ENCODE data around the gene BNC2.

DNA sequence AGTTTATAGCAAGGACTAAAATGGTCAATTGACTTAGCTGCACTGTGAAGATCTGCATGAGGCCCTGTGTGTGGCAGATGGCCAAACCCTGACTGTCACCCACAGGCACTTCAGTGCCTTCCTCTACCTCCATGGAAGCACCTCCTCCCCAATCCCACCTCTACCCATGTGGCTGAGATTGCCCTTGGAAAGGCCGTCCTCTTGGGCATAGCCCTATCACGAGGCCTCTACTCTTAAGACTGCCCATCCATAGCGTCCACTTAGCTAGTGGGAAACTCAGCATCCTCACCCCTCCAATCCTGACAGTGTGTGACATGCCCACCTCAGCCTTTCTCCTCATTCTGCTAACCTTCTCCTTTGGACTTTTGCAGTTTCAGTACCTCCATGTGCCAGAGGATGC, 510.2 kb downstream of the BNC2 start:
- TF ChIP-seq, protein P1, sequence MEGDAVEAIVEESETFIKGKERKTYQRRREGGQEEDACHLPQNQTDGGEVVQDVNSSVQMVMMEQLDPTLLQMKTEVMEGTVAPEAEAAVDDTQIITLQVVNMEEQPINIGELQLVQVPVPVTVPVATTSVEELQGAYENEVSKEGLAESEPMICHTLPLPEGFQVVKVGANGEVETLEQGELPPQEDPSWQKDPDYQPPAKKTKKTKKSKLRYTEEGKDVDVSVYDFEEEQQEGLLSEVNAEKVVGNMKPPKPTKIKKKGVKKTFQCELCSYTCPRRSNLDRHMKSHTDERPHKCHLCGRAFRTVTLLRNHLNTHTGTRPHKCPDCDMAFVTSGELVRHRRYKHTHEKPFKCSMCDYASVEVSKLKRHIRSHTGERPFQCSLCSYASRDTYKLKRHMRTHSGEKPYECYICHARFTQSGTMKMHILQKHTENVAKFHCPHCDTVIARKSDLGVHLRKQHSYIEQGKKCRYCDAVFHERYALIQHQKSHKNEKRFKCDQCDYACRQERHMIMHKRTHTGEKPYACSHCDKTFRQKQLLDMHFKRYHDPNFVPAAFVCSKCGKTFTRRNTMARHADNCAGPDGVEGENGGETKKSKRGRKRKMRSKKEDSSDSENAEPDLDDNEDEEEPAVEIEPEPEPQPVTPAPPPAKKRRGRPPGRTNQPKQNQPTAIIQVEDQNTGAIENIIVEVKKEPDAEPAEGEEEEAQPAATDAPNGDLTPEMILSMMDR (IDR thresholded peaks at IDR 0.05; ENCODE audit: insufficient read depth, low read depth, low read length), result no peak
- no peak for TF ChIP-seq EZH2 (IDR thresholded peaks at IDR 0.05; ENCODE audit: insufficient read depth, low read length)

All from astrocyte (in vitro differentiated cells and primary cell).